ENCODE results near the gene EOLA1. TPM values are rescaled to one million over a fixed set of nuclear protein-coding genes. Genes with fewer than 3 reads are reported as not detected.

The EOLA1 gene
- total and polyA plus RNA-seq, 2 donors (not counting 1 experiment from before 2014, with no cell fraction given): 13.5 to 14.1 TPM

DNA sequence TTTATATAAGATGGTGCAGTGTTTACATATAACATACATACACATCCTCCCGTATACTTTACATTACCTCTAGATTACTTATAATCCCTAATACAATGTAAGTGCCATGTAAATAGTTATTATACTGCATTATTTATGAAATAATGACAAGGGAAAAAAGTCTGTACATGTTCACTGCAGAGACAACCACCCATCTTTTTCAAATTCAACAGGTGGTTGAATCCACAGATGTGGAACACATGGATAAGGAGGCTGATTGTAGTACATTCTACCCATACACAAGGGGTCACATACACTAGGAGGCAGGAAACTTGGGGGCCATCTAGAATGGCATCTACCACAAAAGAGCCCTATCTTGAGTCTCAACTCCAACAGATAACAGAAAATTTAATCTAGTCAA is 32.3 kb upstream of the EOLA1 start:
- Histone ChIP-seq H3K9ac (ENCODE audit: insufficient read depth, low read length) (no peak overlapping the region), H3K4me1 (ENCODE audit: control insufficient read depth, extremely low read depth, insufficient read depth, low read length) (no peaks in the 10 kb centered on the region), H3K27me3 (ENCODE audit: control insufficient read depth, insufficient read depth, low read length) (no peaks in the 10 kb centered on the region), H4K20me1 (ENCODE audit: control insufficient read depth, extremely low read depth, insufficient read depth, low read length) (no peaks in the 10 kb centered on the region), H3K9me3 (ENCODE audit: control insufficient read depth, insufficient read depth, low read depth, low read length) (no peaks in the 10 kb centered on the region), H3K4me2 (ENCODE audit: extremely low read depth, insufficient read depth, low read length) (no peak overlapping the region), H3K79me2 (ENCODE audit: control insufficient read depth, insufficient read depth, low read length) (peaks cover 7% of the 10 kb centered on the region), H3K4me3 (replicated peaks in 1 of 4; ENCODE audit: control extremely low read depth in 1 of 4, insufficient read depth in 1 of 4, low read depth in 3 of 4, low read length in 4 of 4) (no peak overlapping the region), H3K36me3 (ENCODE audit: control insufficient read depth, insufficient read depth, low read length) (no peaks in the 10 kb centered on the region), H2AFZ (ENCODE audit: low read length) (no peak overlapping the region), H3K27ac (ENCODE audit: insufficient read depth, low read length) (no peak overlapping the region)
- TF ChIP-seq, protein P1, sequence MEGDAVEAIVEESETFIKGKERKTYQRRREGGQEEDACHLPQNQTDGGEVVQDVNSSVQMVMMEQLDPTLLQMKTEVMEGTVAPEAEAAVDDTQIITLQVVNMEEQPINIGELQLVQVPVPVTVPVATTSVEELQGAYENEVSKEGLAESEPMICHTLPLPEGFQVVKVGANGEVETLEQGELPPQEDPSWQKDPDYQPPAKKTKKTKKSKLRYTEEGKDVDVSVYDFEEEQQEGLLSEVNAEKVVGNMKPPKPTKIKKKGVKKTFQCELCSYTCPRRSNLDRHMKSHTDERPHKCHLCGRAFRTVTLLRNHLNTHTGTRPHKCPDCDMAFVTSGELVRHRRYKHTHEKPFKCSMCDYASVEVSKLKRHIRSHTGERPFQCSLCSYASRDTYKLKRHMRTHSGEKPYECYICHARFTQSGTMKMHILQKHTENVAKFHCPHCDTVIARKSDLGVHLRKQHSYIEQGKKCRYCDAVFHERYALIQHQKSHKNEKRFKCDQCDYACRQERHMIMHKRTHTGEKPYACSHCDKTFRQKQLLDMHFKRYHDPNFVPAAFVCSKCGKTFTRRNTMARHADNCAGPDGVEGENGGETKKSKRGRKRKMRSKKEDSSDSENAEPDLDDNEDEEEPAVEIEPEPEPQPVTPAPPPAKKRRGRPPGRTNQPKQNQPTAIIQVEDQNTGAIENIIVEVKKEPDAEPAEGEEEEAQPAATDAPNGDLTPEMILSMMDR (conservative IDR thresholded peaks at IDR 0.05 in 1 of 2, IDR thresholded peaks at IDR 0.05 in 1 of 2; ENCODE audit: low read depth in 1 of 2, low read length in 2 of 2): no peak
- no peak for TF ChIP-seq EZH2 (IDR thresholded peaks at IDR 0.05; ENCODE audit: low read length, missing control alignments)
- DNase-seq (ENCODE audit: low read depth in 2 of 2): no peak

DNA sequence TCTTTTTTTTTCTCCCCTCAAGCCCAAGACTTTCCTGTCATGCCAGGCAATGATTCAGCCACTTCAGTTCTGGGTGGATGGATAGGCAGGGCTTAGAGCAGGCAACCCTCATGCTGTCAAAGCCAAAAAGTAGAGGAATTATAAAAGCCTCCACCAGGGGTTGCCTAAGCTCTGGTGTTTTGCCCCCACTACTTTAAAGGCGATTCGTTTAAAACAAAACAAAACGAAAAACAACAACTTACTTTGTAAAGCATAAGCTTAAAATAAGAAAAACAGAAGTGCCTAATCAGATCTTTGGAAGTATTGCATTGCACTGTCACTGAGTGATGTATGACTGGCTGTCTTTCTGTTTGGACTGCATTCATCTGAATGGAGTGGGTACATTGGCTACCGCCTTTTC is 30.4 kb upstream of the EOLA1 start:
- Histone ChIP-seq H3K9me3 (ENCODE audit: control insufficient read depth, insufficient read depth, low read depth, low read length) (no peaks in the 10 kb centered on the region), H3K4me2 (ENCODE audit: extremely low read depth, insufficient read depth, low read length) (no peak overlapping the region), H3K27ac (ENCODE audit: insufficient read depth, low read length) (no peak overlapping the region), H4K20me1 (ENCODE audit: control insufficient read depth, extremely low read depth, insufficient read depth, low read length) (no peaks in the 10 kb centered on the region), H3K4me1 (ENCODE audit: control insufficient read depth, extremely low read depth, insufficient read depth, low read length) (no peaks in the 10 kb centered on the region), H3K27me3 (ENCODE audit: control insufficient read depth, insufficient read depth, low read length) (no peaks in the 10 kb centered on the region), H3K79me2 (ENCODE audit: control insufficient read depth, insufficient read depth, low read length) (no peaks in the 10 kb centered on the region), H3K4me3 (replicated peaks in 1 of 4; ENCODE audit: control extremely low read depth in 1 of 4, insufficient read depth in 1 of 4, low read depth in 3 of 4, low read length in 4 of 4) (no peak overlapping the region), H3K9ac (ENCODE audit: insufficient read depth, low read length) (no peak overlapping the region), H2AFZ (ENCODE audit: low read length) (no peak overlapping the region), H3K36me3 (ENCODE audit: control insufficient read depth, insufficient read depth, low read length) (no peaks in the 10 kb centered on the region)
- no peak for TF ChIP-seq EZH2 (IDR thresholded peaks at IDR 0.05; ENCODE audit: low read length, missing control alignments)
- TF ChIP-seq, protein P1 (conservative IDR thresholded peaks at IDR 0.05 in 1 of 2, IDR thresholded peaks at IDR 0.05 in 1 of 2; ENCODE audit: low read depth in 1 of 2, low read length in 2 of 2): peak in 1 of 2 donors; percentile 24
- DNase-seq (ENCODE audit: low read depth in 2 of 2): peak in 1 of 2 donors; percentile 46

DNA sequence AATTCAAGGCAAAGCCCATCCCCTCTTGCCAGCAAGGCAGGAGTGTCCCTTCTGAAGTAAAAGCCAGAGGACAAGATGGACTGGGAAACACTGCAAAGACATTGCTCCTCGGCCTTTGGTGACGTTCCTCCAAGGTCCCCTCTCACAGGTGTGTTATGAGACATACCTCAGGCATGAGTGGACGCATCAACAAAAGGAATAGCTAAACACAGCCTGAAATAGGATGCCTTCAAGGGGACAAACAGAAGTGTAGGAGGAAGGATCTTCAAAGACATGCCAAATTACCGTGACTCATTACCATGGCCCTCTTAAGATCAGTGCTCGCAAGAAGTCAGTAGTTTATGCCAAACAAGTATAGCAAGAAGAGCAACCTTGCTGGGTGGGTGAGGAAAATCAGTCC is 29.7 kb upstream of the EOLA1 start:
- no peaks in the 10 kb centered on the region for H3K4me1 ChIP-seq (ENCODE audit: control insufficient read depth, extremely low read depth, insufficient read depth, low read length)
- DNase-seq (ENCODE audit: low read depth in 2 of 2): peak in 1 of 2 donors; percentile 68
- no peak for TF ChIP-seq EZH2 (IDR thresholded peaks at IDR 0.05; ENCODE audit: low read length, missing control alignments)
- TF ChIP-seq, protein P1 (conservative IDR thresholded peaks at IDR 0.05 in 1 of 2, IDR thresholded peaks at IDR 0.05 in 1 of 2; ENCODE audit: low read depth in 1 of 2, low read length in 2 of 2): no peak

More for the DNA sequence above, 29.7 kb upstream of the EOLA1 start:
- Histone ChIP-seq H3K27ac (ENCODE audit: insufficient read depth, low read length) (no peak overlapping the region), H3K4me3 (replicated peaks in 1 of 4; ENCODE audit: control extremely low read depth in 1 of 4, insufficient read depth in 1 of 4, low read depth in 3 of 4, low read length in 4 of 4) (no peak overlapping the region), H3K9ac (ENCODE audit: insufficient read depth, low read length) (no peak overlapping the region), H3K36me3 (ENCODE audit: control insufficient read depth, insufficient read depth, low read length) (no peaks in the 10 kb centered on the region), H3K27me3 (ENCODE audit: control insufficient read depth, insufficient read depth, low read length) (no peaks in the 10 kb centered on the region), H3K79me2 (ENCODE audit: control insufficient read depth, insufficient read depth, low read length) (no peaks in the 10 kb centered on the region), H4K20me1 (ENCODE audit: control insufficient read depth, extremely low read depth, insufficient read depth, low read length) (no peaks in the 10 kb centered on the region), H3K4me2 (ENCODE audit: extremely low read depth, insufficient read depth, low read length) (no peak overlapping the region), H3K9me3 (ENCODE audit: control insufficient read depth, insufficient read depth, low read depth, low read length) (no peaks in the 10 kb centered on the region), H2AFZ (ENCODE audit: low read length) (no peak overlapping the region)
